ENCODE results near the gene KIR3DL2. TPM values are rescaled to one million over a fixed set of nuclear protein-coding genes. Genes with fewer than 3 reads are reported as not detected.
"Not testable (repeated sequence)": the region's sequence is repeated elsewhere in the genome, so short reads cannot be mapped to it uniquely, and the experiment has no call there.

The KIR3DL2 gene
- not detected for polyA plus RNA-seq (ENCODE audit: insufficient read length in 4 of 4)

DNA sequence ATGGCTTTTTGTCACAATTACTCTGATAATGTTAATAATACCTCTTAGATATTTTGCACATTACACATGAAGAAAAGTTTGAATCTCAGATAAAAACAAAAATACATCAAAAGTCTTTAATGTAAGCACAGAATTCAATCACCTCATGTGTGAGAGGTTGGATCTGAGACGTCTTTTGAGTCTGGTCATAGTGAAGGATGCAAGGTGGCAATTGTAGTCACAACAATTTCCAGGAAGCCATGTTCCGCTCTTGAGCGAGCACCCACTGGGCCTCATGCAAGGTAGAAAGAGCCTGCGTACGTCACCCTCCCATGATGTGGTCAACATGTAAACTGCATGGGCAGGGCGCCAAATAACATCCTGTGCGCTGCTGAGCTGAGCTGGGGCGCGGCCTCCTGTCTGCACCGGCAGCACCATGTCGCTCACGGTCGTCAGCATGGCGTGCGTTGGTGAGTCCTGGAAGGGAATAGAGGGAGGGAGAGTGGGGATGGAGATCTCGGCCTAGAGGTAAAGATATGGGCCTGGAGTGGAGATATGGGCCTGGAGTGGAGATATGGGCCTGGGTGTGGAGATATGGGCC lies at the start of gene KIR3DL2:
Gene KIR3DL2, plus strand, starts transcription at position 383 of the 580 bp plus-strand sequence. Its CDS starts 33 bp downstream, at position 416.
- DNase-seq (ENCODE audit: low read depth in 4 of 4, low spot score in 3 of 4): not testable (repeated sequence)

GRCh38 chr19:54803410-54803809 lies 46.8 kb upstream of the KIR3DL2 start, which contains the start of gene KIR2DL4:
Gene KIR2DL4, plus strand, starts transcription at chr19:54803610. Its CDS starts 42 bp downstream, at chr19:54803652.
- no peak for DNase-seq (ENCODE audit: low read depth in 4 of 4, low spot score in 3 of 4)

GRCh38 chr19:54804101-54804500 lies 46.1 kb upstream of the KIR3DL2 start:
- no peak for DNase-seq (ENCODE audit: low read depth in 4 of 4, low spot score in 3 of 4)

- no peak for DNase-seq (ENCODE audit: low read depth in 4 of 4, low spot score in 3 of 4)
Observed at GRCh38 chr19:54804571-54804970, 45.7 kb upstream of the KIR3DL2 start.

GRCh38 chr19:54805665-54806515 lies 44.4 kb upstream of the KIR3DL2 start:
- no peak for DNase-seq (ENCODE audit: low read depth in 4 of 4, low spot score in 3 of 4)

- DNase-seq (ENCODE audit: low read depth in 4 of 4, low spot score in 3 of 4): no peak
Observed at GRCh38 chr19:54806516-54806838, 43.8 kb upstream of the KIR3DL2 start.

DNA sequence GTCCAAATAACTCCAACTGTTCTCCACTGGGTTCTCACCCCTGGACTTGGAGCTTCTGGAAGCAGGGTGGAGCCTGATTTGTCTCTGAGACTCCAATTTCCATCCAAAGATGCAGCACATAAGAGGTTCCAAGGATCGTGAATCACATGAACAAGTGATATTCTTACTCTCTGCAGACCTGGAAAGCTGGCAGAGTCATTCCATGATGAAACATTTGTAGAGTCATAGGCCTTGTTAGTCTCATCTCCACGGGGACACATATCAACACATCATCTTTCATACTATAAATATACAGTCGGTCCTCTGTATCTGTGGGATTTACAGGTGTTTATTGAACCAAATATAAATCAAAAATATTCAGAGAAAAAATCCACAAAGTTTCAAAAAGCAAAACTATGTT lies 35.7 kb upstream of the KIR3DL2 start:
- DNase-seq (ENCODE audit: low read depth in 4 of 4, low spot score in 3 of 4): not testable (repeated sequence)

DNA sequence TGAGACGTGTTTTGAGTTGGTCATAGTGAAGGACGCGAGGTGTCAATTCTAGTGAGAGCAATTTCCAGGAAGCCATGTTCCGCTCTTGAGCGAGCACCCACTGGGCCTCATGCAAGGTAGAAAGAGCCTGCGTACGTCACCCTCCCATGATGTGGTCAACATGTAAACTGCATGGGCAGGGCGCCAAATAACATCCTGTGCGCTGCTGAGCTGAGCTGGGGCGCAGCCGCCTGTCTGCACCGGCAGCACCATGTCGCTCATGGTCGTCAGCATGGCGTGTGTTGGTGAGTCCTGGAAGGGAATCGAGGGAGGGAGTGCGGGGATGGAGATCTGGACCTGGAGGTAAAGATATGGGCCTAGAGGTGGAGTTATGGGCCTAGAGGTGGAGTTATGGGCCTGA lies 34.0 kb upstream of the KIR3DL2 start, which contains the start of gene KIR3DL1:
Gene KIR3DL1, plus strand, starts transcription at position 218 of the 400 bp plus-strand sequence.
- not testable (repeated sequence) for DNase-seq (ENCODE audit: low read depth in 4 of 4, low spot score in 3 of 4)

DNA sequence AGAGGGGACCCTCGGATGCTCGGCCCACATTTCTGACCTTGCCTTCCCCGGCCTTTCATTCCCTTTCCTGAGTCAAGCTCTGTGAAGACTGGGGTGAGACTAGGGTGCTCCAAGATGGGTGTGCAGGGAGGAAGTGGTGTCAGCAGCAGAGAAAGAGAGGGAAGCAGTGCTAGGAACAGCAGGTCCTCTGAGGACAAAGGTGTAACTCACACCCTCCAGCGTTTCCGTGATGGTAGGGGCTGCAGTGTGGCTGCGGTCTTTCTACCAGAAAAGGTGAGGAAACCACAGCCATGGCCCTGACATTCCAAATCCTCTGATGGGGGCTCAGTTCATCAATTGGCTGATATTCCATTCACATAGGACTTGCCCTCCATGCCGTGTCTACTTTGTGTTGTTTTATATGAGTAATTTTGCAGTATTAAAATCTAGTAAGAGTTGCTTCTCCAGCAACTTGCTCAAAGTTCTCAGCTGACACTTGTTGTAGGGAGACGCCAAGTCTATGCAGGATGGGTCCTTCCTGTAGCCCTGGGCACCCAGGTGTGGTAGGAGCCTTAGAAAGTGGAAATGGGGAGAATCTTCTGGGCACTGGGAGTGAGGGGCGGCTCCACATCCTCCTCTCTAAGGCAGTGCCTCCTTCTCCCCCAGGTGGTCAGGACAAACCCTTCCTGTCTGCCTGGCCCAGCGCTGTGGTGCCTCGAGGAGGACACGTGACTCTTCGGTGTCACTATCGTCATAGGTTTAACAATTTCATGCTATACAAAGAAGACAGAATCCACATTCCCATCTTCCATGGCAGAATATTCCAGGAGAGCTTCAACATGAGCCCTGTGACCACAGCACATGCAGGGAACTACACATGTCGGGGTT lies 32.3 kb upstream of the KIR3DL2 start:
- no peak for DNase-seq (ENCODE audit: low read depth in 4 of 4, low spot score in 3 of 4)

DNA sequence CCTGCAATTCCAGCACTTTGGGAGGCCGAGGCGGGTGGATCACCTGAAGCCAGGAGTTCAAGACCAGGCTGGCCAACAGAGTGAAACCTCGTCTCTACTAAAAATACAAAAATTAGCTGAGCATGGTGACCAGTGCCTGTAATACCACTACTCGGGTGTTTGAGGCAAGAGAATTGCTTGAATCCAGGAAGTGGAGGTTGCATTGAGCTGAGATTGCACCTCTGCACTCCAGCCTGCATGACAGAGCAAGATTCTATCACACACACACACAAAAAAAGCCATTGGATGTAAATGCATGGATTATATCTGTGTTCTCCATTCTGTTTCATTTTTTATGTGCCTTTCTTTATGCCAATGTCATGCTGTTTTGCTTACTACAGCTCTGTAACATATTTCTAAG lies 25.8 kb upstream of the KIR3DL2 start:
- DNase-seq (ENCODE audit: low read depth in 4 of 4, low spot score in 3 of 4): not testable (repeated sequence)

- DNase-seq (ENCODE audit: low read depth in 4 of 4, low spot score in 3 of 4): not testable (repeated sequence)
Observed at GRCh38 chr19:54825326-54825725, 24.9 kb upstream of the KIR3DL2 start.

GRCh38 chr19:54828064-54828463 lies 22.2 kb upstream of the KIR3DL2 start:
- not testable (repeated sequence) for DNase-seq (ENCODE audit: low read depth in 4 of 4, low spot score in 3 of 4)

- not testable (repeated sequence) for DNase-seq (ENCODE audit: low read depth in 4 of 4, low spot score in 3 of 4)
Observed at GRCh38 chr19:54832496-54832895, 17.7 kb upstream of the KIR3DL2 start, which contains the start of gene KIR2DS4. Gene KIR2DS4, plus strand, starts transcription at chr19:54832676.

- not testable (repeated sequence) for DNase-seq (ENCODE audit: low read depth in 4 of 4, low spot score in 3 of 4)
Observed at GRCh38 chr19:54835126-54835525, 15.1 kb upstream of the KIR3DL2 start.

- DNase-seq (ENCODE audit: low read depth in 4 of 4, low spot score in 3 of 4): not testable (repeated sequence)
Observed at GRCh38 chr19:54837522-54837921, 12.7 kb upstream of the KIR3DL2 start.

DNA sequence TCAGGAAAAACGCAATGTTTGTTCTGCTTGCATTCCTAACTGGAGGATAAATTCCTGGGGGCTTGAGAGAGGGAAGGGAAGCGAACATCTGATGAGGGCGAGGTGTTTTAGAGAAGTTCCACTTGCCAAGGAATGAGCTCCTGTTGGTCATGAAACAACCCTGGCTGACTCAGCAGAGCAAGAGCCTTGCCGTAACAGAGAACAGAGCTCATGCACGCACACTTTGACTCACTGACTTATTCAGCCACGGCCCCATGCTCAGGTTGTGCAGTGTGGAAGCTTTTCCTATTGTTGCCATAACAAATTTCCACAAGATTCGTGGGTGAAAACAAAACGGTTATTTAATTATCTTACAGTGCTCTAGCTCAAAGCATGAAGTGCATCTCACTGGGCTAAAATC lies 7.1 kb upstream of the KIR3DL2 start:
- not testable (repeated sequence) for DNase-seq (ENCODE audit: low read depth in 4 of 4, low spot score in 3 of 4)

- DNase-seq (ENCODE audit: low read depth in 4 of 4, low spot score in 3 of 4): no peak
Observed at GRCh38 chr19:54850930-54851329, 687 bp downstream of the KIR3DL2 start.

DNA sequence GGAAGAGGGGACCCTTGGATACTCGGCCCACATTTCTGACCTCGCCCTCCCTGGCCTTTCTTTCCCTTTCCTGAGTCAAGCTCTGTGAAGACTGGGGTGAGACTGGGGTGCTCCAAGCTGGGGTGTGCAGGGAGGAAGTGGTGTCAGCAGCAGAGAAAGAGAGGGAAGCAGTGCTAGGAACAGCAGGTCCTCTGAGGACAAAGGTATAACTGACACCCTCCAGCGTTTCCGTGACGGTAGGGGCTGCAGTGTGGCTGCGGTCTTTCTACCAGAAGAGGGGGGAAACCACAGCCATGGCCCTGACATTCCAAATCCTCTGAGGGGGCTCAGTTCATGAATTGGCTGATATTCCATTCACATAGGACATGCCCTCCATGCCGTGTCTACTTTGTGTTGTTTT lies 1.1 kb downstream of the KIR3DL2 start:
- no peak for DNase-seq (ENCODE audit: low read depth in 4 of 4, low spot score in 3 of 4)

- not testable (repeated sequence) for DNase-seq (ENCODE audit: low read depth in 4 of 4, low spot score in 3 of 4)
Observed at GRCh38 chr19:54855241-54855640, 5.0 kb downstream of the KIR3DL2 start.

DNA sequence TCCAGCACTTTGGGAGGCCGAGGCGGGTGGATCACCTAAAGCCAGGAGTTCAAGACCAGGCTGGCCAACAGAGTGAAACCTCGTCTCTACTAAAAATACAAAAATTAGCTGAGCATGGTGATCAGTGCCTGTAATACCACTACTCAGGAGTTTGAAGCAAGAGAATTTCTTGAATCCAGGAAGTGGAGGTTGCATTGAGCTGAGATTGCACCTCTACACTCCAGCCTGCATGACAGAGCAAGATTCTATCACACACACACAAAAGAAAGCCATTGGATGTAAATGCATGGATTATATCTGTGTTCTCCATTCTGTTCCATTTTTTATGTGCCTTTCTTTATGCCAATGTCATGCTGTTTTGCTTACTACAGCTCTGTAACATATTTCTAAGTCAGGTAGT lies 8.2 kb downstream of the KIR3DL2 start:
- DNase-seq (ENCODE audit: low read depth in 4 of 4, low spot score in 3 of 4): not testable (repeated sequence)

DNA sequence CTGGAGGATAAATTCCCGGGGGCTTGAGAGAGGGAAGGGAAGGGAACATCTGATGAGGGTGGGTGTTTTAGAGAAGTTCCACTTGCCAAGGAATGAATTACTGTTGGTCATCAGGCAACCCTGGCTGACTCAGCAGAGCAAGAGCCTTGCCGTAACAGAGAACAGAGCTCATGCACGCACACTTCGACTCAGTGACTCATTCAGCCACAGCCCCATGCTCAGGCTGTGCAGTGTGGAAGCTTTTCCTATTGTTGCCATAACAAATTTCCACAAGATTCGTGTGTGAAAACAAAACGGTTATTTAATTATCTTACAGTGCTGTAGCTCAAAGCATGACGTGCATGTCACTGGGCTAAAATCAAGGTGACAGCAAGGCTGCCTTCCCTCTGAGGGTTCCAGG lies 9.2 kb downstream of the KIR3DL2 start:
- DNase-seq (ENCODE audit: low read depth in 4 of 4, low spot score in 3 of 4): not testable (repeated sequence)

All from right renal pelvis (tissue), 4 donors.